H9 (cell line): ENCODE results near the gene MYO18B. TPM values are rescaled to one million over a fixed set of nuclear protein-coding genes. Genes with fewer than 3 reads are reported as not detected.
A peak's percentile ranks its signal among the peaks of the same experiment; 100 is the strongest.

ENCODE experiments used
- DNase-seq: peaks from one replicate; pipeline ENCODE4 v3.0.0-alpha.2; 2017
- H2AFZ ChIP-seq: one replicate; pipeline ENCODE4 v1.6.1; 2013; ENCODE audit warnings: mild to moderate bottlenecking, low read length, control low read depth, moderate library complexity
- H2AK5ac ChIP-seq: 2 replicates; pipeline ENCODE4 v1.6.1; 2013; ENCODE audit warnings: low read length, control low read depth, mixed read lengths; ENCODE audit not compliant: insufficient read length
- H2BK120ac ChIP-seq: one replicate; pipeline ENCODE4 v1.6.1; 2013; ENCODE audit warnings: low read depth, mild to moderate bottlenecking, low read length, control low read depth, inconsistent platforms; ENCODE audit not compliant: poor library complexity, severe bottlenecking
- H2BK12ac ChIP-seq: 2 replicates; pipeline ENCODE4 v1.6.1; 2013; ENCODE audit warnings: low read length, control low read depth, mixed read lengths, low read depth; ENCODE audit not compliant: insufficient read length
- H2BK15ac ChIP-seq: 2 replicates; pipeline ENCODE4 v1.6.1; 2013; ENCODE audit warnings: low read depth, low read length, control low read depth
- H2BK20ac ChIP-seq: one replicate; pipeline ENCODE4 v1.6.1; 2013; ENCODE audit warnings: low read depth, mild to moderate bottlenecking, low read length, control low read depth, inconsistent platforms; ENCODE audit not compliant: poor library complexity, severe bottlenecking
- H2BK5ac ChIP-seq: 2 replicates; pipeline ENCODE4 v1.6.1; 2013; ENCODE audit warnings: low read length, control low read depth, mixed read lengths; ENCODE audit not compliant: insufficient read length
- H3K14ac ChIP-seq: 2 replicates; pipeline ENCODE4 v1.6.1; 2013; ENCODE audit warnings: low read length, control low read depth; ENCODE audit not compliant: insufficient read depth
- H3K18ac ChIP-seq: 2 replicates; pipeline ENCODE4 v1.6.1; 2013; ENCODE audit warnings: low read depth, mild to moderate bottlenecking, mixed read lengths, low read length, control low read depth; ENCODE audit not compliant: insufficient read length
- H3K23ac ChIP-seq: 2 replicates; pipeline ENCODE4 v1.6.1; 2013; ENCODE audit warnings: low read length, control low read depth, mixed read lengths, low read depth; ENCODE audit not compliant: insufficient read length
- H3K23me2 ChIP-seq: 2 replicates; pipeline ENCODE4 v1.6.1; 2013; ENCODE audit warnings: low read depth, mild to moderate bottlenecking, mixed read lengths, low read length, control low read depth; ENCODE audit not compliant: insufficient read length, poor library complexity, severe bottlenecking
- H3K27ac ChIP-seq: 2 replicates; pipeline ENCODE4 v1.5.1; 2013; ENCODE audit warnings: low read length, control low read depth, mixed read lengths, low read depth; ENCODE audit not compliant: insufficient read length
- H3K27me3 ChIP-seq: 2 replicates; pipeline ENCODE4 v1.6.1; 2013; ENCODE audit warnings: low read length, control low read depth, inconsistent platforms; ENCODE audit not compliant: insufficient read depth
- H3K4ac ChIP-seq: 2 replicates; pipeline ENCODE4 v1.6.1; 2013; ENCODE audit warnings: low read depth, mild to moderate bottlenecking, control low read depth, inconsistent platforms, low read length, moderate library complexity
- H3K4me1 ChIP-seq: 2 replicates; pipeline ENCODE4 v1.6.1; 2013; ENCODE audit warnings: low read length, control low read depth, inconsistent platforms; ENCODE audit not compliant: insufficient read depth
- H3K4me2 ChIP-seq: 2 replicates; pipeline ENCODE4 v1.6.1; 2013; ENCODE audit warnings: low read length, control low read depth, mixed read lengths; ENCODE audit not compliant: insufficient read length, insufficient read depth
- H3K56ac ChIP-seq: 2 replicates; pipeline ENCODE4 v1.6.1; 2013; ENCODE audit warnings: low read depth, mild to moderate bottlenecking, mixed read lengths, low read length, control low read depth; ENCODE audit not compliant: insufficient read length
- H3K79me1 ChIP-seq: 2 replicates; pipeline ENCODE4 v1.6.1; 2013; ENCODE audit warnings: low read depth, mild to moderate bottlenecking, moderate library complexity, low read length, control low read depth, inconsistent platforms; ENCODE audit not compliant: insufficient read depth, poor library complexity, severe bottlenecking
- H3K79me2 ChIP-seq: 2 replicates; pipeline ENCODE4 v1.6.1; 2013; ENCODE audit warnings: low read length, control low read depth, inconsistent platforms; ENCODE audit not compliant: insufficient read depth
- H3K9ac ChIP-seq: 2 replicates; pipeline ENCODE4 v1.6.1; 2013; ENCODE audit warnings: low read length, control low read depth, mixed read lengths; ENCODE audit not compliant: insufficient read length; ENCODE audit errors: extremely low read depth
- H3K9me3 ChIP-seq: one replicate; pipeline ENCODE4 v1.6.1; 2013; ENCODE audit warnings: low read depth, low read length, inconsistent platforms; ENCODE audit not compliant: control insufficient read depth
- H3T11ph ChIP-seq: one replicate; pipeline ENCODE4 v1.6.1; 2013; ENCODE audit warnings: mild to moderate bottlenecking, low read length, control low read depth, inconsistent platforms
- H4K20me1 ChIP-seq: one replicate; pipeline ENCODE4 v1.6.1; 2013; ENCODE audit not compliant: control insufficient read depth, insufficient read length, insufficient read depth
- H4K5ac ChIP-seq: 2 replicates; pipeline ENCODE4 v1.6.1; 2013; ENCODE audit warnings: low read depth, mild to moderate bottlenecking, mixed read lengths, low read length, control low read depth; ENCODE audit not compliant: insufficient read length
- H4K8ac ChIP-seq: replicated peaks from 2 replicates; pipeline ENCODE4 v1.6.1; 2013; ENCODE audit warnings: low read length, control low read depth, mixed read lengths, low read depth; ENCODE audit not compliant: insufficient read length
- H4K91ac ChIP-seq: 2 replicates; pipeline ENCODE4 v1.6.1; 2013; ENCODE audit warnings: low read depth, mild to moderate bottlenecking, moderate library complexity, mixed read lengths, low read length, control low read depth; ENCODE audit not compliant: insufficient read length
- H3K27ac Mint-ChIP-seq, 3 experiments: 2 replicates in 2 of 3; 3 replicates in 1 of 3; pipeline ENCODE4 v1.8.0; 2020 to 2021; ENCODE audit warnings: mixed read lengths in 3 of 3, mild to moderate bottlenecking in 1 of 3, moderate library complexity in 1 of 3
- H3K27me3 Mint-ChIP-seq: 2 replicates; pipeline ENCODE4 v1.8.0; 2021; ENCODE audit warnings: low read depth, mild to moderate bottlenecking, moderate library complexity, mixed read lengths
- H3K36me3 Mint-ChIP-seq, 3 experiments: 2 replicates in 2 of 3; 3 replicates in 1 of 3; pipeline ENCODE4 v1.8.0; 2020 to 2021; ENCODE audit warnings: low read depth in 3 of 3, mixed read lengths in 3 of 3; ENCODE audit not compliant: insufficient read depth in 1 of 3
- H3K4me1 Mint-ChIP-seq, 2 experiments: 2 replicates each; pipeline ENCODE4 v1.8.0; 2020; ENCODE audit warnings: mixed read lengths in 2 of 2
- H3K4me3 Mint-ChIP-seq, 2 experiments: 2 replicates in 1 of 2; 3 replicates in 1 of 2; pipeline ENCODE4 v1.8.0; 2020 to 2021; ENCODE audit warnings: mild to moderate bottlenecking in 2 of 2, mixed read lengths in 2 of 2, moderate library complexity in 1 of 2
- H3K9me3 Mint-ChIP-seq, 2 experiments: 2 replicates in 1 of 2; 3 replicates in 1 of 2; pipeline ENCODE4 v1.8.0; 2020; ENCODE audit warnings: mild to moderate bottlenecking in 2 of 2, mixed read lengths in 2 of 2, moderate library complexity in 1 of 2
- whole genome bisulfite sequencing: extraction: QIAGEN DNeasy Blood & Tissue Kit; methylation state at CpG from one replicate; pipeline ENCODE4 v1.1.7; 2013; ENCODE audit warnings: missing lambda C conversion rate, low lambda C conversion rate, mixed read lengths; ENCODE audit not compliant: insufficient read length; ENCODE audit errors: extremely low coverage; 5-methylcytosine and 5-hydroxymethylcytosine counted together
- total RNA-seq: library from RNA; stranded (reverse); gene quantifications from 2 replicates; pipeline ENCODE4 v1.2.1, GENCODE V29; 2021
- TF ChIP-seq, protein P1 (sequence below): fragments of 200-600 bp; sonication (generic); conservative IDR thresholded peaks from 3 replicates; pipeline ENCODE4 v1.8.0; 2021; ENCODE audit warnings: antibody characterized with exemption, mild to moderate bottlenecking

MYO18B gene
- total RNA-seq, 1 experiment from 2014 or later, result 0.46 TPM

DNA sequence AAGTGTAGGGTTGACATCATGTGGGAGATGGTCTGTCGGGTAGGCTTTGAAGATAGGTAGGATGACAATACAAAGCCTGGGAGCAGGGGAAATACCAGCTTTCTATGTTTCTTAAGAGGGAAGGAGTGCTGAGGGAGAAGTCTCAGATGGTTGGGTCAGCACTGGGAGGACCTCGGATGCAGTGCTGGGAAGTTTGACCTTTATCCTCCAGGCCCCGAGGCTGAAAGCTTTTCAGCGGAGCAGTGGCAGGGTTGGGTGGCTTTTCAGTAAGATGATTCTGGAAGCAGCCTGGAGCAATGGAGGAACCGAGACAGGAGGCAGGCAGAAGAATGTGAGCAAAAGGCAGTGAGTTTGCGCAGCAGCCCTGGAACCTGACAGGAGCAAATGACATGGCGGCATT lies 43.5 kb upstream of the MYO18B start:
- H3T11ph ChIP-seq, result no peak overlapping the region
- no peak overlapping the region for H2AFZ ChIP-seq
- no peak overlapping the region for H3K18ac ChIP-seq
- no peak overlapping the region for H3K14ac ChIP-seq
- no peaks in the 10 kb centered on the region for H3K79me1 ChIP-seq
- H3K79me2 ChIP-seq, result no peaks in the 10 kb centered on the region
- TF ChIP-seq, protein P1, sequence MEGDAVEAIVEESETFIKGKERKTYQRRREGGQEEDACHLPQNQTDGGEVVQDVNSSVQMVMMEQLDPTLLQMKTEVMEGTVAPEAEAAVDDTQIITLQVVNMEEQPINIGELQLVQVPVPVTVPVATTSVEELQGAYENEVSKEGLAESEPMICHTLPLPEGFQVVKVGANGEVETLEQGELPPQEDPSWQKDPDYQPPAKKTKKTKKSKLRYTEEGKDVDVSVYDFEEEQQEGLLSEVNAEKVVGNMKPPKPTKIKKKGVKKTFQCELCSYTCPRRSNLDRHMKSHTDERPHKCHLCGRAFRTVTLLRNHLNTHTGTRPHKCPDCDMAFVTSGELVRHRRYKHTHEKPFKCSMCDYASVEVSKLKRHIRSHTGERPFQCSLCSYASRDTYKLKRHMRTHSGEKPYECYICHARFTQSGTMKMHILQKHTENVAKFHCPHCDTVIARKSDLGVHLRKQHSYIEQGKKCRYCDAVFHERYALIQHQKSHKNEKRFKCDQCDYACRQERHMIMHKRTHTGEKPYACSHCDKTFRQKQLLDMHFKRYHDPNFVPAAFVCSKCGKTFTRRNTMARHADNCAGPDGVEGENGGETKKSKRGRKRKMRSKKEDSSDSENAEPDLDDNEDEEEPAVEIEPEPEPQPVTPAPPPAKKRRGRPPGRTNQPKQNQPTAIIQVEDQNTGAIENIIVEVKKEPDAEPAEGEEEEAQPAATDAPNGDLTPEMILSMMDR, result no peak
- H3K9me3 ChIP-seq, result no peaks in the 10 kb centered on the region
- no peak overlapping the region for H2BK15ac ChIP-seq
- WGBS, result no CpG with 5 or more reads among the region's 7 CpGs
- no peaks in the 10 kb centered on the region for H4K20me1 ChIP-seq
- no peak overlapping the region for H4K5ac ChIP-seq
- H3K4ac ChIP-seq, result no peak overlapping the region
- no peak overlapping the region for H4K8ac ChIP-seq
- no peak overlapping the region for H3K9ac ChIP-seq
- H3K27me3 ChIP-seq, result no peaks in the 10 kb centered on the region
- no peak overlapping the region for H2BK120ac ChIP-seq
- H2BK5ac ChIP-seq, result no peak overlapping the region
- no peaks in the 10 kb centered on the region for H3K23me2 ChIP-seq
- no peak overlapping the region for H2BK20ac ChIP-seq
- H3K23ac ChIP-seq, result no peak overlapping the region
- H2AK5ac ChIP-seq, result no peak overlapping the region
- H3K4me1 ChIP-seq, result peaks cover 2% of the 10 kb centered on the region; the same call in 1 of the 2 replicates
- H3K27me3 Mint-ChIP-seq, result no peaks in the 10 kb centered on the region
- no peak overlapping the region for H3K4me3 Mint-ChIP-seq
- H3K4me2 ChIP-seq, result no peak overlapping the region
- DNase-seq, result no peak
- H3K56ac ChIP-seq, result no peak overlapping the region
- no peaks in the 10 kb centered on the region for H3K9me3 Mint-ChIP-seq
- no peak overlapping the region for H4K91ac ChIP-seq
- peaks cover 6 to 11% of the 10 kb centered on the region in 2 experiments; a peak in 3 of 4 replicates for H3K4me1 Mint-ChIP-seq
- H3K36me3 Mint-ChIP-seq, result peaks cover 2 to 22% (median 15%) of the 10 kb centered on the region in 3 experiments; a peak in 6 of 7 replicates
- H3K27ac ChIP-seq, result no peak overlapping the region
- no peak overlapping the region for H2BK12ac ChIP-seq
- peak overlapping the region in 1 of 3 experiments; percentile 50; a peak in 2 of 7 replicates for H3K27ac Mint-ChIP-seq
